Stimulated activated CD8-positive, alpha-beta memory T cell treated with anti-CD3 and anti-CD28 coated beads, Interleukin-12 subunit alpha, Interleukin-12 subunit beta, amount 100 ng/mL, for 1 hour (primary cell): Measurements from ENCODE around the gene ARID1A.
"Not testable (repeated sequence)": the region's sequence is repeated elsewhere in the genome, so short reads cannot be mapped to it uniquely, and the experiment has no call there.

ENCODE experiments used
- DNase-seq: peaks from one replicate; pipeline ENCODE4 v3.0.0-alpha.2; 2020; ENCODE audit warnings: low read depth

The ARID1A gene

GRCh38 chr1:26697978-26698849, 2.4 kb downstream of the ARID1A start:
- no peak for DNase-seq

- DNase-seq: no peak
Observed at GRCh38 chr1:26700711-26701110, 4.9 kb downstream of the ARID1A start.

DNA sequence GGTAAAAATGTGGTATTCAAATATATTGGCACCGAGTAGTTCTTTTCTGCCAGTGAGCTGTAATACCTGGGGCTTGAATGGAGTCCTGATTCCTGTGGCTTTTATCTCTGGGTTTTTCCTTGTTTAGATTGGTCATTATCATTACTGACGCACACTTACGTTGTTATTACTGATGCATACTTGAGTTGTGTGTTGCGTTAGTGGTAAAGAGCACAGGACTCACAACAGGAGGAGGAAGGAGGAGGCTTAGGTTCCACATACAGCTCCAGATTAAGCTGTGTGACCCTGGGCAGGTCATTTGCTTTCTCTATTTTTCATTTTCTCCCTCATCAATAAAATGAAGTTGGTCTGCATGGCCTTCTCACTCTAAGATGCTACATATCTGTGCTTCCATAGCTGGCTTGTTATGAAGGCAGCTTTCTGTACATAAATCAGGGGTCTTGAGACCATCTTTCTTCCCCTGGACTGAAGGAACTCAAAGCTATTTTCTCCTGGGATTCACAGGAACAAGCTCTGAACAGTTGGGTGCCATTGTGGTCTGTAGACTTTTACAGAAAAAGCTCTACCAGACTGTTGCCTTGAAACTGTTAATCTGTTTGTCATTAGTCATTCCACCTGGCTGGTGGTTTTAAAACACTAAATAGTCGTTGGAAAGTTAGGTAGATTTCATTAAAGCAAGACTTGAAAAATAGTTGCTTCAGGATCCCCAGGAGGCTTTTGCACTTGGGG, 5.6 kb downstream of the ARID1A start:
- DNase-seq: no peak

DNA sequence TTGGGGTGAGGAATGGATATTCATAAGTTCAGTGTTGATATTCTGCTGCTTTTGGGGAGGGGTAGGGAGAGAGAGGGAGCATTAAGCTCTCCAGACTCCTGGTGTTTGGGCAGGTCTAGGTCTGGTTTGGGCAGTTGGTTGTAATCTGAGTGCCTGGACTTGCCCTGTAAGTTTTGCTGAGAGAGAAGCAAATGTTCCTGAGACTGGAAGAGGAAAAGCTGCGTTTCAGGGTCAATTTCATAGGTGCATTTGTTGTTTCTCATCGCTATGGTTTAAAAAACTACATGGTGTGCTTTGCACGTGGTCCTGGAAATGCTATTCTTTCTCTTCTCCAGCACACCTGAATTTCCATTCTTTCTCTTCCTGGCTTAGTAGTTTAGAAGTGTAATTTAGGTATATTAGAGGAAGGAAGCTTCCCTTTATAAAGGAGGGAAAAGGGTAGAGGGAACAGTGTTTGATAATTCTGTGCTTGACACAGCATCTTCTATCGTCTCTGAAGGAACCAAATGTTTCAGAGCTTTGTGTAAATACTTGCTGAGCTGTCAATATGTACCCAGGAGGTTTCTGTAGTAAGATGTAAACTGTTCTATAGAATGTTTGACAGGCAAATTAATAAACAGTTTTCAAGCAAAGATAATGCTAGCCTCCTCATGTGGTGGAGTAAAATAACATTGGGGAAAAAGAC, 6.3 kb downstream of the ARID1A start:
- DNase-seq: no peak

DNA sequence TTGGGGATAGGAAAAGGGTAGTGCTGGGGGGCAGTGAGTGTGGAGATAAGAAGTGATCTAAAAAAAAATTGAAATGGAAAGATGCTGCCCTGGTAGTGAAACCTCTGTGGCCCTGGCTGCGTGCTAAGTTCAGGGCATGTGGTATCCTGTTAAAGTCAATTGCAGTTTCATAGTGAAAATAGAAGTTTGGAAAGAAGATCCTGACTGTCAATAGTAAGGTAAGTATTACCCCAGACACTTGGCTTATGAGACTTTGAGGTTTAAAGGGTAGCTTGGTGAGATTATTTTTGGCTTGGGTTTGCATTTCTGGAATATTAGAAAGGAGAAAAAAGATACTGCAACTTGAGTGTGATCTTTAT, 6.8 kb downstream of the ARID1A start:
- DNase-seq: no peak

- no peak for DNase-seq
Observed at GRCh38 chr1:26703478-26703877, 7.7 kb downstream of the ARID1A start.

DNA sequence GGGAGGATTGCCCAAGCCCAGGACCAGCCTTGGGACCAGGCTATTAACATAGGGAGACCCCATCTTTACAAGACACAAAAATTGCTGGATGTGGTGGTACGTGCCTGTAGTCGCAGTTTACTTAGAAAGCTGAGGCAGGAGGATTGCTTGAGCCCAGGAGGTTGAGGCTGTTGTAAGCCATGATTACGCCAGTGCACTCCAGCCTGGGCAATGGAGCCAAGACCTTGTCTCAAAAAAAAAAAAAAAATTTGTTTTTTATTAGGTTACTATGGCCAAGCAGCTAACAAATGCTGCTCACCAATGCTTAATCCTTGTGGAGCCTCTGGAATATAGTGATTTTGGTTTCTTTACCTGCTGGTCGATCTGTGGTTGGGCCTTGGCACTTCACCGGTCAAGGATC, 8.8 kb downstream of the ARID1A start:
- no peak for DNase-seq

- not testable (repeated sequence) for DNase-seq
Observed at GRCh38 chr1:26705227-26705626, 9.4 kb downstream of the ARID1A start.

- DNase-seq: no peak
Observed at GRCh38 chr1:26705788-26706311, 10.0 kb downstream of the ARID1A start.

DNA sequence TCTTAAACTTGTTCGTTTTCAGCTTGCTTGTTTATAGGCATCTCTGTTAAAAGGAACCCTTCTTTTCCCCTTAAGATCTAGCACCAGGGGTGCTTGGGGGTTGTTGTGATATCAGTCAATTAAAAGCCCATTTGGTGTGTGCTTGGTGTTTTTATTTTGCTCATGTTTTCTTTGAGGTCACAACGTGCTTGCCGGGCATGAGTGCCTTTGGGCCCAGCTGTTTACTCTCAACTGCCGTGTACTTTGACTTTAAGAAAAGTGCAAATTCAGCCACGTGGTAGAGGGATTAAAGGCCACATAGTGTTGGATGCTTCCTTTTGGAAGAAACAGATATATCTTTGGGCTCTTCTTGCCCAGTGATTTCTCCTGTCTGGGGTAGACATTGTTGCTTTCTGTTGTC, 10.5 kb downstream of the ARID1A start:
- DNase-seq: no peak

DNA sequence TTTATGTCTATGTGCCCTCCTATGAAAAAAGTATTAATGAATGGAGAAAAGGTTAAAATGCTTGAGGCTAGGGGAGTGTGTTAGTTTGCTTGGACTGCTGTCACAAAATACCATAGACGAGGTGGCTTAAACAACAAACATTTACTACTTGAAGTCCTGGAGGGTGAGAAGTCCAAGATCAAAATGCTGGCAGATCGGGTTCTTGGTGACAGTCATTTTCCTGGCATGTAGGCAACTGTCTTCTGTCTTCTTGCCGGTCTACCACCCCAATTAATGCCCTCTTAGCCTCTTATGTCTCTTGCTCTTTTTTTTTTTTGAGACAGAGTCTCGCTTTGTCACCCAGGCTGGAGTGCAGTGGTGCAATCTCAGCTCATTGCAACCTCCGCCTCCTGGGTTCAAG, 15.0 kb downstream of the ARID1A start:
- DNase-seq: no peak

DNA sequence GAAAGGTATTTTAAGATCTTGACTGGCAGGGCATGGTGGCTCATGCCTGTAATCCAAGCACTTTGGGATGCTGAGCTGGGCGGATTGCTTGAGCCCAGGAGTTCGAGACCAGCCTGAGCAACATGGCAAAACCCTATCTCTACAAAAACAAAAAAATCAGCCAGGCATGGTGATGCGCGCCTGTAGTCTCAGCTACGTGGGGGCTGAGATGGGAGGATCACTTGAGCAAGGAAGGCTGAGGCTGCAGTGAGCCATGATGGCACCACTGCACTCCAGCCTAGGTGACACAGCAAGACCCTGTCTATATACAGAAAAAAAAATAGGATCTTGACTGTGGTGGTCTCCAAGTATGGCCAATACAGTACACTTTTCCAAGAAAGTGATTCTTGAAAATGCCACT, 16.0 kb downstream of the ARID1A start:
- no peak for DNase-seq

GRCh38 chr1:26717017-26717491, 21.2 kb downstream of the ARID1A start:
- no peak for DNase-seq

- DNase-seq: no peak
Observed at GRCh38 chr1:26719205-26719604, 23.4 kb downstream of the ARID1A start.

DNA sequence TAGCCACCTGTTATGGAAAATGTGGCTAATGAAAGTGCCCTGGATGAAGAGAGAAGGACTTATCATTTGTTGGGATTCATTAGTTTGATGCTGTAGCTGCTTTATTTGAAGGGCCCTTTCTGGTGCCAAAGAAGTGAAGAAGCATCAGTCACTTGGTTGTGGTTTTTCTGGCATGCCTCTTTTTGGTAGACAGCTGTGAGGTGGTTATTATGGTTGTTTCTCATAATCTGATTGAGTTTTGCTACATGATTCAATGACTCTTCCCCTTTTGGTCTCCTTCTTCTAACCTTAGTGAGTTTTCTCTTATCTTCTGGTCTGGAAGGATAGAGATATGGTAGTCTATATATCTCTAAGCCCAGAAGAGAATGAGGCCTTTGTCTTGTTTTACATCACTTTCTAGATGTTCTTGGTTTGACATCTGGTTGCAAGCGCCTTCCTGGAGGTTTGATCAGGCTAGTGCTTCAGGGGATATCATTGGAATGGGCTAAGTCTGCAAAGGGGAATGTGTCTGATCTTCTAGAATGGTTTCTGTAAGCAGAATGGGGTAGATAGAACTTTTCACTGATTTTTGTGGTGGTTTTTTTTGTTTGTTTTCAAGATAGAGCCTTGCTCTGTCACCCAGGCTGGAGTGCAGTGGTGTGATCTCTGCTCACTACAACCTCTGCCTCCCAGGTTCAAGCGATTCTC, 26.0 kb downstream of the ARID1A start:
- DNase-seq: no peak

GRCh38 chr1:26723013-26723991, 27.5 kb downstream of the ARID1A start:
- DNase-seq: peak; percentile 34

- DNase-seq: no peak
Observed at GRCh38 chr1:26724118-26724517, 28.3 kb downstream of the ARID1A start.

DNA sequence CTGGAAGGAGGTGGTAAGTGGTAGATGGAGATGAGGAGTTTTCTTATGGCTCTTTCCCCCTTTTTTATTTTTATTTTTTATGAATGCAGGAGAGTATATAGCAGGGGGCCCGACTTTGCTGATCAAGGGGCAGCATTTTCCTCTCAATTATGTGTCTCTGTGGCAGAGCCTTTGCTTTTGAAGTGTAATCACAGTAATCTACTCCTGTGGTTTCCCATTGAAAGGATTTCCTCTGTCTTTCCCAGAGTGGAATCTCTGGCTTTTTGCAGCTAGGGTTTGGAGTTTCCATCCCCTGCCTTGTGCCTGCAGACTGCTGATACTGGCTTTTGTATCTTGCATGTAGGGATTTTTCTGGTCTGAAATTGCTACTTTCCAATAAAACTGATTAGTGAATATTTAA, 29.1 kb downstream of the ARID1A start:
- DNase-seq: no peak

- not testable (repeated sequence) for DNase-seq
Observed at GRCh38 chr1:26725904-26726303, 30.1 kb downstream of the ARID1A start.

GRCh38 chr1:26726784-26727183, 31.0 kb downstream of the ARID1A start:
- DNase-seq: no peak

DNA sequence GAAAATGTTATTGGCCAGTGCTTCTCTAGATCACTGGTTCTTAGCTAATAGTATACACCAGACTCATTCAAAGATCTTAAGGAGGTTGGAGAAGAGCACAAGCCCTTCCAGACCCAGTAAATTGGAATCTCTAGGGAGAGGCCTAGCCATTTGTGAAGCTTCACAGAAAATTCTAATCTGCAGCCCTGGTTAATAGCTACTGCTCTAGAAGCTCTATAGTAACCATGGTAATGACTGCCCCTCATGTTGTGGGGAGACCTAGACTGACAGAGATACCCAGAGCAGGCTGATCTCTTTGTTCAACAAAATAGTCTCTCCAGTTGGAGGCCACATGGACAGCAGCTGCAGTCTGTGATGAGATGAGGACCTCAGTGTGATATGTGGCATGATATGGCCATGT, 31.7 kb downstream of the ARID1A start:
- no peak for DNase-seq
